ENCODE measurements around the gene DOCK4. TPM values are rescaled to one million over a fixed set of nuclear protein-coding genes. Genes with fewer than 3 reads are reported as not detected.

Gene DOCK4
- total and polyA plus RNA-seq, 2 of the 8 experiments (the other 6 are each of a cell fraction or from before 2014, with no cell fraction given) = 5.1 to 23.6 TPM

- no peak for FAIRE-seq
- POLR2A ChIA-PET (ENCODE audit: partially characterized antibody) = no interaction called here
Measured at GRCh38 chr7:111783854-111784253, 422.3 kb downstream of the DOCK4 start.

More at GRCh38 chr7:111783854-111784253, 422.3 kb downstream of the DOCK4 start:
- TF ChIP-seq SIRT6 (IDR thresholded peaks at IDR 0.05; ENCODE audit: low read length) = no peak
- no peak for TF ChIP-seq SUZ12 (IDR thresholded peaks at IDR 0.05; ENCODE audit: low read length)
- TF ChIP-seq YY1 (IDR thresholded peaks at IDR 0.05; ENCODE audit: low read depth, low read length) = no peak
- TF ChIP-seq BCL11A (IDR thresholded peaks at IDR 0.05; ENCODE audit: low read depth in 2 of 2, low read length in 2 of 2) = no peak
- TF ChIP-seq CTBP2 (IDR thresholded peaks at IDR 0.05; ENCODE audit: borderline replicate concordance, insufficient read depth, insufficient read length, low read length) = no peak
- TF ChIP-seq KDM4A (IDR thresholded peaks at IDR 0.05; ENCODE audit: low read depth, low read length, severe bottlenecking) = no peak
- no peak for TF ChIP-seq RBBP5 (IDR thresholded peaks at IDR 0.05; ENCODE audit: borderline replicate concordance, low read depth, low read length)
- TF ChIP-seq CBX8 (IDR thresholded peaks at IDR 0.05; ENCODE audit: borderline replicate concordance, low read depth, low read length) = no peak
- TF ChIP-seq, protein P1, sequence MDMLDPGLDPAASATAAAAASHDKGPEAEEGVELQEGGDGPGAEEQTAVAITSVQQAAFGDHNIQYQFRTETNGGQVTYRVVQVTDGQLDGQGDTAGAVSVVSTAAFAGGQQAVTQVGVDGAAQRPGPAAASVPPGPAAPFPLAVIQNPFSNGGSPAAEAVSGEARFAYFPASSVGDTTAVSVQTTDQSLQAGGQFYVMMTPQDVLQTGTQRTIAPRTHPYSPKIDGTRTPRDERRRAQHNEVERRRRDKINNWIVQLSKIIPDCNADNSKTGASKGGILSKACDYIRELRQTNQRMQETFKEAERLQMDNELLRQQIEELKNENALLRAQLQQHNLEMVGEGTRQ (IDR thresholded peaks at IDR 0.05; ENCODE audit: low read length) = no peak
- Histone ChIP-seq H3K14ac (ENCODE audit: insufficient read length) (no peak overlapping the region), H2AK5ac (ENCODE audit: low read depth, low read length) (no peak overlapping the region), H3K36me3 (ENCODE audit: control insufficient read depth in 2 of 4, insufficient read depth in 4 of 4, low read length in 3 of 4) (no peaks in the 10 kb centered on the region), H4K5ac (ENCODE audit: insufficient read length, low read depth, low read length) (no peak overlapping the region), H4K91ac (replicated peaks; ENCODE audit: insufficient read length, low read length) (no peak overlapping the region), H2BK12ac (ENCODE audit: low read depth, low read length) (no peak overlapping the region), H3K79me2 (ENCODE audit: control insufficient read depth in 1 of 2, insufficient read depth in 2 of 2, low read length in 2 of 2) (no peaks in the 10 kb centered on the region), H3K79me1 (ENCODE audit: low read depth, low read length) (no peaks in the 10 kb centered on the region), H3K4me1 (replicated peaks in 1 of 4; ENCODE audit: control insufficient read depth in 3 of 4, insufficient read depth in 4 of 4, low read length in 3 of 4) (peaks cover 0 to 10% (median 3%) of the 10 kb centered on the region in 4 experiments; a peak in 5 of 7 replicates), H2BK20ac (ENCODE audit: low read length) (no peak overlapping the region), H2BK5ac (ENCODE audit: low read depth, low read length) (no peak overlapping the region), H3K9me3 (ENCODE audit: insufficient read depth in 2 of 2, low read depth in 1 of 2, low read length in 1 of 2) (no peaks in the 10 kb centered on the region), H3K27me3 (replicated peaks in 1 of 4; ENCODE audit: control insufficient read depth in 3 of 4, extremely low read depth in 1 of 4, insufficient read depth in 3 of 4, low read length in 3 of 4) (no peaks in the 10 kb centered on the region), H3K4ac (replicated peaks; ENCODE audit: insufficient read length, low read depth, low read length) (no peak overlapping the region), H3K18ac (ENCODE audit: extremely low read depth, low read length) (no peak overlapping the region), H3K23ac (ENCODE audit: insufficient read length) (no peak overlapping the region), H3K27ac (ENCODE audit: low read depth, low read length) (no peak overlapping the region), H3K9ac (replicated peaks in 1 of 4; ENCODE audit: extremely low read depth in 1 of 4, low read depth in 3 of 4, low read length in 3 of 4) (no peak overlapping the region), H3K23me2 (ENCODE audit: low read depth, low read length) (no peaks in the 10 kb centered on the region), H3K56ac (replicated peaks; ENCODE audit: insufficient read length, low read depth, low read length) (no peak overlapping the region), H3K4me2 (ENCODE audit: insufficient read depth in 1 of 2, low read depth in 2 of 2, low read length in 2 of 2) (no peak overlapping the region), H4K8ac (ENCODE audit: extremely low read depth, insufficient read depth, low read length) (no peak overlapping the region; the same call in 1 of the 2 replicates), H2BK120ac (replicated peaks; ENCODE audit: low read depth, low read length) (no peak overlapping the region), H4K20me1 (replicated peaks in 1 of 2; ENCODE audit: control insufficient read depth in 1 of 2, insufficient read depth in 2 of 2, low read length in 2 of 2) (no peaks in the 10 kb centered on the region), H3K4me3 (ENCODE audit: extremely low read depth in 1 of 4, insufficient read depth in 2 of 4, low read depth in 3 of 4, low read length in 4 of 4) (no peak overlapping the region), H2BK15ac (ENCODE audit: low read length) (no peak overlapping the region), H2AFZ (ENCODE audit: low read length) (no peak overlapping the region)
- no peak for DNase-seq (ENCODE audit: low read depth in 1 of 2, low spot score in 2 of 2)
- CTCF ChIA-PET (ENCODE audit: partially characterized antibody) = interaction anchor here (1.2 to 6.6 kb wide), 3 partner anchors 30 to 71 kb away, joined by 3 to 21 read pairs (median 4); no protein-coding TSS in a partner anchor
- WGBS, 2 experiments (ENCODE audit: extremely low coverage in 1 of 2, insufficient coverage in 1 of 2, insufficient read length in 1 of 2, insufficient replicate concordance in 2 of 2, low coverage in 1 of 2, low lambda C conversion rate in 2 of 2, missing lambda C conversion rate in 1 of 2) = 99% methylated on average over 5 of the region's 5 CpGs; no CpG with 5 or more reads in 1 of the 2 experiments

All from H1 (cell line).